ENCODE results near the gene FLYWCH1. TPM values are rescaled to one million over a fixed set of nuclear protein-coding genes. Genes with fewer than 3 reads are reported as not detected.

Gene FLYWCH1
- total and polyA plus RNA-seq, 2 of the 8 experiments (the other 6 are each of a cell fraction or from before 2014, with no cell fraction given): 12.4 to 23.5 TPM

- no peak for FAIRE-seq
- no peak overlapping the region for H3K4ac ChIP-seq (replicated peaks; ENCODE audit: insufficient read length, low read depth, low read length)
- 19% methylated on average over 42 of the region's 42 CpGs; no CpG with 5 or more reads in 1 of the 2 experiments for WGBS, 2 experiments (ENCODE audit: extremely low coverage in 1 of 2, insufficient coverage in 1 of 2, insufficient read length in 1 of 2, insufficient replicate concordance in 2 of 2, low coverage in 1 of 2, low lambda C conversion rate in 2 of 2, missing lambda C conversion rate in 1 of 2)
- H4K5ac ChIP-seq (ENCODE audit: insufficient read length, low read depth, low read length): no peak overlapping the region
- no peak overlapping the region for H2BK20ac ChIP-seq (ENCODE audit: low read length)
- no peak overlapping the region for H2AFZ ChIP-seq (ENCODE audit: low read length)
- H2BK15ac ChIP-seq (ENCODE audit: low read length): no peak overlapping the region
- H3K4me2 ChIP-seq (ENCODE audit: insufficient read depth in 1 of 2, low read depth in 2 of 2, low read length in 2 of 2): peak overlapping the region in 1 of 2 experiments; percentile 46; a peak in 3 of 4 replicates
- H3K9ac ChIP-seq (replicated peaks in 1 of 4; ENCODE audit: extremely low read depth in 1 of 4, low read depth in 3 of 4, low read length in 3 of 4): no peak overlapping the region
- H3K36me3 ChIP-seq (ENCODE audit: control insufficient read depth in 2 of 4, insufficient read depth in 4 of 4, low read length in 3 of 4): no peaks in the 10 kb centered on the region
- no peak overlapping the region for H3K56ac ChIP-seq (replicated peaks; ENCODE audit: insufficient read length, low read depth, low read length)
- no peak overlapping the region for H2AK5ac ChIP-seq (ENCODE audit: low read depth, low read length)
- no peak overlapping the region for H4K91ac ChIP-seq (replicated peaks; ENCODE audit: insufficient read length, low read length)
- no peak overlapping the region for H2BK5ac ChIP-seq (ENCODE audit: low read depth, low read length)
- H3K18ac ChIP-seq (ENCODE audit: extremely low read depth, low read length): no peak overlapping the region; the same call in 1 of the 2 replicates
- no peaks in the 10 kb centered on the region; a peak in 1 of 7 replicates for H3K27me3 ChIP-seq (replicated peaks in 1 of 4; ENCODE audit: control insufficient read depth in 3 of 4, extremely low read depth in 1 of 4, insufficient read depth in 3 of 4, low read length in 3 of 4)
- peaks cover 12% of the 10 kb centered on the region; the same call in 1 of the 2 replicates for H3K23me2 ChIP-seq (ENCODE audit: low read depth, low read length)
- H4K8ac ChIP-seq (ENCODE audit: extremely low read depth, insufficient read depth, low read length): 0 out of 2 replicates have a peak overlapping the region, but pooled peaks have one; percentile 54
- H2BK120ac ChIP-seq (replicated peaks; ENCODE audit: low read depth, low read length): no peak overlapping the region
- ChIA-PET POLR2A (ENCODE audit: partially characterized antibody) (interaction anchor here (0.7 to 25.4 kb wide), 9 partner anchors 8 to 756 kb away, joined by 3 to 455 read pairs (median 13); partner anchors contain the start of genes CLDN6, HCFC1R1, KREMEN2 and PAQR4), CTCF (ENCODE audit: partially characterized antibody) (interaction anchor here (0.6 to 2.5 kb wide), 21 partner anchors 9 to 120 kb away, joined by 3 to 15 read pairs (median 5); partner anchors contain the start of gene TNFRSF12A)
- H3K79me1 ChIP-seq (ENCODE audit: low read depth, low read length): peaks cover 4% of the 10 kb centered on the region; the same call in 1 of the 2 replicates
- H3K4me1 ChIP-seq (replicated peaks in 1 of 4; ENCODE audit: control insufficient read depth in 3 of 4, insufficient read depth in 4 of 4, low read length in 3 of 4): peaks cover 3 to 27% (median 15%) of the 10 kb centered on the region in 4 experiments
- peaks cover 0 to 8% of the 10 kb centered on the region in 2 experiments; a peak in 2 of 4 replicates for H3K79me2 ChIP-seq (ENCODE audit: control insufficient read depth in 1 of 2, insufficient read depth in 2 of 2, low read length in 2 of 2)
- H3K14ac ChIP-seq (ENCODE audit: insufficient read length): no peak overlapping the region
- H3K4me3 ChIP-seq (ENCODE audit: extremely low read depth in 1 of 4, insufficient read depth in 2 of 4, low read depth in 3 of 4, low read length in 4 of 4): peak overlapping the region in 1 of 4 experiments; percentile 27; a peak in 1 of 8 replicates
- DNase-seq (ENCODE audit: low read depth in 1 of 2, low spot score in 2 of 2): peak in 1 of 2 experiments; percentile 95
- peaks cover 0 to 7% of the 10 kb centered on the region in 2 experiments for H4K20me1 ChIP-seq (replicated peaks in 1 of 2; ENCODE audit: control insufficient read depth in 1 of 2, insufficient read depth in 2 of 2, low read length in 2 of 2)
- H2BK12ac ChIP-seq (ENCODE audit: low read depth, low read length): no peak overlapping the region
- no peaks in the 10 kb centered on the region for H3K9me3 ChIP-seq (ENCODE audit: insufficient read depth in 2 of 2, low read depth in 1 of 2, low read length in 1 of 2)
- H3K27ac ChIP-seq (ENCODE audit: low read depth, low read length): no peak overlapping the region
- H3K23ac ChIP-seq (ENCODE audit: insufficient read length): no peak overlapping the region
- TF ChIP-seq TBP (IDR thresholded peaks at IDR 0.05; ENCODE audit: low read depth, low read length) (peak; percentile 38; the same call in 1 of the 2 replicates), GABPA (IDR thresholded peaks at IDR 0.05; ENCODE audit: borderline replicate concordance, insufficient read depth, low read length) (peak; percentile 60; the same call in 1 of the 2 replicates), USF2 (IDR thresholded peaks at IDR 0.05; ENCODE audit: low read length) (no peak), SP2 (IDR thresholded peaks at IDR 0.05; ENCODE audit: low read length) (no peak), BACH1 (IDR thresholded peaks at IDR 0.05; ENCODE audit: low read length) (peak; percentile 85), CREB1 (IDR thresholded peaks at IDR 0.05) (0 out of 2 replicates have a peak, but pooled peaks have one; percentile 50), SIRT6 (IDR thresholded peaks at IDR 0.05; ENCODE audit: low read length) (no peak), NANOG (IDR thresholded peaks at IDR 0.05; ENCODE audit: insufficient read depth, low read depth, low read length, poor library complexity, severe bottlenecking) (no peak)
- TF ChIP-seq, protein P1, sequence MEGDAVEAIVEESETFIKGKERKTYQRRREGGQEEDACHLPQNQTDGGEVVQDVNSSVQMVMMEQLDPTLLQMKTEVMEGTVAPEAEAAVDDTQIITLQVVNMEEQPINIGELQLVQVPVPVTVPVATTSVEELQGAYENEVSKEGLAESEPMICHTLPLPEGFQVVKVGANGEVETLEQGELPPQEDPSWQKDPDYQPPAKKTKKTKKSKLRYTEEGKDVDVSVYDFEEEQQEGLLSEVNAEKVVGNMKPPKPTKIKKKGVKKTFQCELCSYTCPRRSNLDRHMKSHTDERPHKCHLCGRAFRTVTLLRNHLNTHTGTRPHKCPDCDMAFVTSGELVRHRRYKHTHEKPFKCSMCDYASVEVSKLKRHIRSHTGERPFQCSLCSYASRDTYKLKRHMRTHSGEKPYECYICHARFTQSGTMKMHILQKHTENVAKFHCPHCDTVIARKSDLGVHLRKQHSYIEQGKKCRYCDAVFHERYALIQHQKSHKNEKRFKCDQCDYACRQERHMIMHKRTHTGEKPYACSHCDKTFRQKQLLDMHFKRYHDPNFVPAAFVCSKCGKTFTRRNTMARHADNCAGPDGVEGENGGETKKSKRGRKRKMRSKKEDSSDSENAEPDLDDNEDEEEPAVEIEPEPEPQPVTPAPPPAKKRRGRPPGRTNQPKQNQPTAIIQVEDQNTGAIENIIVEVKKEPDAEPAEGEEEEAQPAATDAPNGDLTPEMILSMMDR (IDR thresholded peaks at IDR 0.05; ENCODE audit: control extremely low read depth in 1 of 3, insufficient read depth in 1 of 3, low read depth in 1 of 3, low read length in 3 of 3): peak; percentile 83 to 87 (median 84)
Observed at GRCh38 chr16:2983706-2984136, 72.0 kb downstream of the FLYWCH1 start.

Measured in H1 (cell line).